Aorta (tissue), 5 donors: ENCODE measurements around the gene GABRD. TPM values are rescaled to one million over a fixed set of nuclear protein-coding genes. Genes with fewer than 3 reads are reported as not detected.

Experiments used
- ATAC-seq: fragments of 200-7000 bp; cut with Tn5 transposase; one replicate; pipeline ENCODE4 v1.9.1; 2022; ENCODE audit warnings: moderate library complexity; ENCODE audit not compliant: low FRiP score
- DNase-seq, 2 donors: peaks; one replicate each; pipeline ENCODE4 v3.0.0-alpha.2; 2020
- H3K27ac ChIP-seq, 2 donors: one replicate each; pipeline ENCODE4 v1.5.1; 2013; ENCODE audit warnings: low read length in 2 of 2, mild to moderate bottlenecking in 2 of 2, moderate library complexity in 2 of 2, control low read depth in 1 of 2, inconsistent platforms in 1 of 2, low read depth in 1 of 2
- H3K27me3 ChIP-seq, 2 donors: one replicate each; pipeline ENCODE4 v1.6.1; 2013; ENCODE audit warnings: control low read depth in 1 of 2, low read length in 1 of 2, mild to moderate bottlenecking in 1 of 2, moderate library complexity in 1 of 2; ENCODE audit not compliant: insufficient read depth in 2 of 2, control insufficient read depth in 1 of 2
- H3K36me3 ChIP-seq, 2 donors: one replicate each; pipeline ENCODE4 v1.6.1; 2013; ENCODE audit warnings: control low read depth in 1 of 2, low read length in 1 of 2, mild to moderate bottlenecking in 1 of 2; ENCODE audit not compliant: insufficient read depth in 2 of 2, control insufficient read depth in 1 of 2
- H3K4me1 ChIP-seq, 2 donors: one replicate each; pipeline ENCODE4 v1.6.1; 2013; ENCODE audit warnings: low read length in 2 of 2, control low read depth in 1 of 2, mild to moderate bottlenecking in 1 of 2, moderate library complexity in 1 of 2; ENCODE audit not compliant: insufficient read depth in 2 of 2, control insufficient read depth in 1 of 2
- H3K4me3 ChIP-seq, 2 donors: one replicate each; pipeline ENCODE4 v1.5.1; 2013; ENCODE audit warnings: low read length in 2 of 2, control low read depth in 1 of 2, mild to moderate bottlenecking in 1 of 2
- H3K9me3 ChIP-seq: one replicate; pipeline ENCODE4 v1.6.1; 2013; ENCODE audit warnings: mild to moderate bottlenecking, low read length; ENCODE audit not compliant: control insufficient read depth
- WGBS, 2 donors: extraction: QIAGEN DNeasy Blood & Tissue Kit; methylation state at CpG; one replicate each; pipeline ENCODE4 v1.1.7; 2013; 5-methylcytosine and 5-hydroxymethylcytosine counted together
- intact Hi-C, 2 donors: fragments of 100-400 bp; cut with DNase I; formaldehyde crosslinking; loops; one replicate each; pipeline versions ENCODE4 v1.14.2 to v1.15.0; 2022
- long read RNA-seq, 2 donors: library from polyadenylated mRNA; unstranded; transcript quantifications; one replicate each; pipeline ENCODE4 v2.0.0, GENCODE V29; 2020 to 2021
- polyA plus RNA-seq, 2 donors: library from polyadenylated mRNA; stranded (reverse); fragments of 200-250 nt; gene quantifications; one replicate each; pipeline ENCODE4 v1.2.3, GENCODE V29; 2013
- total RNA-seq, 2 donors: library from RNA; stranded (reverse); fragmentation: NEBNext Ultra II Directional; extraction: Animal tissue kit (Norgen Biotek cat#: 25700); gene quantifications; one replicate each; pipeline ENCODE4 v1.2.1, GENCODE V29; 2021
- donor health status: healthy with polysubstance abuse.
- donor health status: Bipolar disorder and iron deficiency.
- donor health status: DM: no; HTN: no; CAD: no.
- donor health status: DM: no; HTN: no; CAD: no.
- donor health status: DM: yes; HTN: yes; CAD: no.

GABRD gene
- 1 to 10 TPM in 1 of 2 donors, under 1 TPM in 1; 0.49 to 1.2 TPM for total RNA-seq
- not detected for polyA plus RNA-seq
- long read RNA-seq, donor 1 = 0 reads
- long read RNA-seq, donor 2, partial matches to known transcripts = 0 of 1 reads
- long read RNA-seq, donor 2, other reads (novel, unspliced or antisense) = 0 of 1 reads

DNA sequence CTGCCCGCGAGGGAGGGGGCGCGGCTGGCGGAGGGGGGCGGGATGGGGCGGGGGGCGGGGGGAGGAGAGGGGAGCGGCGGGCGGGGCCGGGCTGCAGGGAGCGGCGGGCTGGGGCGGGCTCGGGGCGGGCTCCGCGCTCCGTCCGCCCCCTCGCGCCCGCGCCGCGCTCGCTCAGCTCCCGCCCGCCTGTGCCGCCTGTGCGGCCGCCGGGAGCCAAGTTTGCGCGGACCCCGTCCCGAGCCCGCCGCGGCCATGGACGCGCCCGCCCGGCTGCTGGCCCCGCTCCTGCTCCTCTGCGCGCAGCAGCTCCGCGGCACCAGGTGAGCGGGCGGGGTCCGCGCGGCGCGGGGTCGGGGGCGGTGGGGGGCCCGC, at the start of gene GABRD:
Gene GABRD (plus strand): TSS at position 174 of the 372 bp plus-strand sequence. CDS start 79 bp downstream, at position 253.
- 1% methylated on average over 50 of the region's 60 CpGs; no CpG with 5 or more reads in 1 of the 2 donors for WGBS, 2 donors
- no peak for DNase-seq
- no peak within 1 kb of the TSS for H3K27ac ChIP-seq
- H3K4me1 ChIP-seq = no peaks in the 10 kb centered on the region
- H3K36me3 ChIP-seq = no peaks in the 10 kb centered on the region
- no peaks in the 10 kb centered on the region for H3K9me3 ChIP-seq
- intact Hi-C loops = no loop called here
- ATAC-seq = no peak
- peaks cover 0 to 2% of the 10 kb centered on the region in 2 donors for H3K27me3 ChIP-seq
- no peak within 1 kb of the TSS for H3K4me3 ChIP-seq

DNA sequence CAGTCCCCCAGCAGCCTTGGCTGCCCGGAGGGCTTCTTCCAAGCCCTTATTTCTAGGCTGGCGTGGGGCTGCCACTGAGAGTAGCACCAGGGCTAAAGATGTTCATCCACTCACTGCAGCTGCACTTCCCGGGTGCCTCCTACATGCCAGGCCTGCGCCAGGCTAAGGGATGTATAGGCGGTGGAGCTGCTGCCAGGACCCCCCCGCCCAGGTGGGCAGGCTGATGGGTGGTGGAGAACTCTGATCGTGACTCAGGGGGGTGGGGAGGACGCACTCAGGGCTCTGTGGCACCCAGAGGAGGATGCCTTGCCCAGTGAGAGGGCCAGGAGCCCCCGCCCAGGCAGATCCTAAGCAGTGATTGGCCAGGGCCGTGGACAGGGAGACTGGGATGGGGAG, 49.6 kb upstream of the GABRD start:
- no peak overlapping the region for H3K27ac ChIP-seq
- ATAC-seq (no peak), DNase-seq (no peak)
- no peaks in the 10 kb centered on the region for H3K4me1 ChIP-seq
- no peaks in the 10 kb centered on the region for H3K36me3 ChIP-seq
- no peak overlapping the region for H3K4me3 ChIP-seq
- H3K27me3 ChIP-seq = no peaks in the 10 kb centered on the region
- no peaks in the 10 kb centered on the region for H3K9me3 ChIP-seq
- intact Hi-C loops = no loop called here
- WGBS, 2 donors = 62 to 64% methylated on average over 10 of the region's 10 CpGs

GRCh38 chr1:1969953-1970716, 49.0 kb upstream of the GABRD start:
- no peaks in the 10 kb centered on the region for H3K9me3 ChIP-seq
- no peak overlapping the region for H3K27ac ChIP-seq
- 67 to 73% methylated on average over 27 to 29 of the region's 29 CpGs for WGBS, 2 donors
- no peak overlapping the region for H3K4me3 ChIP-seq
- no peaks in the 10 kb centered on the region for H3K27me3 ChIP-seq
- no peaks in the 10 kb centered on the region for H3K4me1 ChIP-seq
- intact Hi-C loops = no loop called here
- no peaks in the 10 kb centered on the region for H3K36me3 ChIP-seq
- ATAC-seq = no peak
- DNase-seq = no peak

DNA sequence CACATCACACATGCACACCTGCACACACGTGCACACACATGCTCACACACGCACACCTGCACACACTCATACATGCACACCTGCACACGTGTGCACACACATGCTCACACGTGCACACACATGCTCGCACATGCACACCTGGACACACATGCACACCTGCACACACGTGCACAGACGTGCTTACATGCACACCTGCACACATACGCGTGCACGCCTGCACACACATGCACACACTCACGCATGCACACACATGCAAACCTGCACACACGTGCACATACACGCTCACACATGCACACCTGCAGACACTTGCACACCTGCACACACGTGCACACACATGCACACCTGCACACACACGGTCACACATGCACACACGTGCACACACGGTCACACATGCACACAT, 48.1 kb upstream of the GABRD start:
- Histone ChIP-seq H3K27ac (no peak overlapping the region), H3K36me3 (no peaks in the 10 kb centered on the region), H3K9me3 (no peaks in the 10 kb centered on the region), H3K4me1 (no peaks in the 10 kb centered on the region), H3K27me3 (no peaks in the 10 kb centered on the region), H3K4me3 (no peak overlapping the region)
- DNase-seq = no peak
- WGBS, 2 donors = 89 to 90% methylated on average over 17 of the region's 17 CpGs
- no peak for ATAC-seq
- intact Hi-C loops = no loop called here

- Histone ChIP-seq H3K27me3 (no peaks in the 10 kb centered on the region), H3K36me3 (no peaks in the 10 kb centered on the region), H3K9me3 (no peaks in the 10 kb centered on the region), H3K4me3 (no peak overlapping the region), H3K27ac (no peak overlapping the region), H3K4me1 (no peaks in the 10 kb centered on the region)
- DNase-seq = no peak
- ATAC-seq = no peak
- WGBS, 2 donors = 90 to 92% methylated on average over 21 of the region's 21 CpGs
- intact Hi-C loops = no loop called here
These were observed 47.5 kb upstream of the GABRD start for GRCh38 chr1:1971688-1972087.

- Histone ChIP-seq H3K4me1 (no peaks in the 10 kb centered on the region), H3K27ac (no peak overlapping the region), H3K27me3 (no peaks in the 10 kb centered on the region), H3K9me3 (no peaks in the 10 kb centered on the region), H3K36me3 (no peaks in the 10 kb centered on the region), H3K4me3 (no peak overlapping the region)
- ATAC-seq = no peak
- intact Hi-C loops = no loop called here
- DNase-seq = no peak
- WGBS, 2 donors = 61 to 64% methylated on average over 22 of the region's 22 CpGs
These were observed 46.0 kb upstream of the GABRD start for GRCh38 chr1:1972976-1973715.

- WGBS, 2 donors = 83 to 85% methylated on average over 33 to 34 of the region's 34 CpGs
These were observed 45.2 kb upstream of the GABRD start for GRCh38 chr1:1973716-1974642.

DNA sequence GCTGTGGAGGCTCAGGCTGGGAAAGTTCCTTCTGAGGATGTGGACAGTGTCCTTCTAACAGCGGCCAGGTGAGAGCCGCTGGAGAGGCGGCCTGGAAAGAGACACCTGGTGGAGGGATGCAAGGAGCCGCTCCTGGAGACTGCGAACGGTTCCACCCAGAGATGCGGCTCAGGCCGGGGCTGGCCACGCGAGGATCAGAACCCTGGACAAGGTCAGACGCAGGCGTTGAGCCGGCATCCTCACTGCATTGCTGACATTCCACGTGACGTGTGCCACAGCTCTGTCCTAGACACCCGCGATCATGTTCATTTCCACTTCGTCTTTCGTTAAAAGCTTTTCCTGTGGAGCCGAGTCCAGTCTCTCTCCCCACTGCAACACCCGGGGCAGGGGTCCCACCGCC, 44.3 kb upstream of the GABRD start:
- intact Hi-C loops = no loop called here
- H3K9me3 ChIP-seq = no peaks in the 10 kb centered on the region
- H3K4me1 ChIP-seq = no peaks in the 10 kb centered on the region
- H3K27ac ChIP-seq = no peak overlapping the region
- DNase-seq (no peak), ATAC-seq (no peak)
- no peak overlapping the region for H3K4me3 ChIP-seq
- H3K36me3 ChIP-seq = no peaks in the 10 kb centered on the region
- 56 to 62% methylated on average over 22 of the region's 22 CpGs for WGBS, 2 donors
- H3K27me3 ChIP-seq = no peaks in the 10 kb centered on the region

More at GRCh38 chr1:1973716-1974642, 45.2 kb upstream of the GABRD start:
- H3K27ac ChIP-seq = no peak overlapping the region
- H3K4me1 ChIP-seq = no peaks in the 10 kb centered on the region
- H3K27me3 ChIP-seq = no peaks in the 10 kb centered on the region
- no peaks in the 10 kb centered on the region for H3K9me3 ChIP-seq
- intact Hi-C loops = no loop called here
- no peaks in the 10 kb centered on the region for H3K36me3 ChIP-seq
- H3K4me3 ChIP-seq = no peak overlapping the region
- DNase-seq (peak in 1 of 2 donors; percentile 18), ATAC-seq (no peak)
